MM.1S (cell line): ENCODE data around the gene REC114.

ENCODE experiments used
- EZH2 ChIP-seq: fragments of 300-600 bp; sonication (generic); optimal IDR thresholded peaks from 2 replicates; pipeline ENCODE3; 2017; ENCODE audit warnings: low read depth, mild to moderate bottlenecking, antibody characterized with exemption, low read length, mixed read lengths
- TF ChIP-seq, protein P1 (sequence below): fragments of 300-600 bp; sonication (generic); IDR thresholded peaks from 2 replicates; pipeline ENCODE4 v1.5.1; 2016; ENCODE audit warnings: antibody characterized with exemption, low read length, mixed read lengths

GRCh38 chr15:73594109-73594508 lies 151.1 kb downstream of the REC114 start:
- TF ChIP-seq, protein P1, sequence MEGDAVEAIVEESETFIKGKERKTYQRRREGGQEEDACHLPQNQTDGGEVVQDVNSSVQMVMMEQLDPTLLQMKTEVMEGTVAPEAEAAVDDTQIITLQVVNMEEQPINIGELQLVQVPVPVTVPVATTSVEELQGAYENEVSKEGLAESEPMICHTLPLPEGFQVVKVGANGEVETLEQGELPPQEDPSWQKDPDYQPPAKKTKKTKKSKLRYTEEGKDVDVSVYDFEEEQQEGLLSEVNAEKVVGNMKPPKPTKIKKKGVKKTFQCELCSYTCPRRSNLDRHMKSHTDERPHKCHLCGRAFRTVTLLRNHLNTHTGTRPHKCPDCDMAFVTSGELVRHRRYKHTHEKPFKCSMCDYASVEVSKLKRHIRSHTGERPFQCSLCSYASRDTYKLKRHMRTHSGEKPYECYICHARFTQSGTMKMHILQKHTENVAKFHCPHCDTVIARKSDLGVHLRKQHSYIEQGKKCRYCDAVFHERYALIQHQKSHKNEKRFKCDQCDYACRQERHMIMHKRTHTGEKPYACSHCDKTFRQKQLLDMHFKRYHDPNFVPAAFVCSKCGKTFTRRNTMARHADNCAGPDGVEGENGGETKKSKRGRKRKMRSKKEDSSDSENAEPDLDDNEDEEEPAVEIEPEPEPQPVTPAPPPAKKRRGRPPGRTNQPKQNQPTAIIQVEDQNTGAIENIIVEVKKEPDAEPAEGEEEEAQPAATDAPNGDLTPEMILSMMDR: no peak
- TF ChIP-seq EZH2: no peak
